Kidney epithelial cell (primary cell): ENCODE data around the gene CD7. TPM values are rescaled to one million over a fixed set of nuclear protein-coding genes. Genes with fewer than 3 reads are reported as not detected.

Experiments
- DNase-seq: peaks from one replicate; pipeline ENCODE4 v3.0.0-alpha.2; 2010; ENCODE audit warnings: low read depth
- H3K27me3 ChIP-seq: 2 replicates; pipeline ENCODE4 v1.6.0; 2011; ENCODE audit warnings: low read length; ENCODE audit not compliant: control insufficient read depth, insufficient read depth
- H3K36me3 ChIP-seq: 2 replicates; pipeline ENCODE4 v1.5.1; 2011; ENCODE audit warnings: low read length; ENCODE audit not compliant: control insufficient read depth, insufficient read depth
- H3K4me3 ChIP-seq: 2 replicates; pipeline ENCODE4 v1.5.1; 2011; ENCODE audit warnings: low read depth, mild to moderate bottlenecking, control low read depth, low read length
- CTCF ChIP-seq: IDR thresholded peaks from 2 replicates; pipeline ENCODE4 v1.5.1; 2011; ENCODE audit warnings: mild to moderate bottlenecking, moderate library complexity, low read length, control low read depth, inconsistent platforms; ENCODE audit not compliant: insufficient read depth, poor library complexity, severe bottlenecking
- total RNA-seq: library from RNA; depleted of rRNA; stranded (reverse); fragments of >200 nt; gene quantifications from 2 replicates; pipeline ENCODE4 v1.2.3, GENCODE V29; 2015

CD7 gene
- total RNA-seq, 1 donor from 2014 or later, result not detected

GRCh38 chr17:82292251-82293154, 24.9 kb downstream of the CD7 start:
- Histone ChIP-seq H3K27me3 (no peaks in the 10 kb centered on the region), H3K36me3 (no peaks in the 10 kb centered on the region), H3K4me3 (peak overlapping the region; percentile 66)
- DNase-seq, result peak; percentile 97
- TF ChIP-seq CTCF, result no peak

GRCh38 chr17:82291582-82292250, 25.7 kb downstream of the CD7 start:
- Histone ChIP-seq H3K27me3 (no peaks in the 10 kb centered on the region), H3K36me3 (no peaks in the 10 kb centered on the region), H3K4me3 (peak overlapping the region; percentile 66)
- TF ChIP-seq CTCF, result no peak
- DNase-seq, result no peak

GRCh38 chr17:82287868-82288801, 29.3 kb downstream of the CD7 start:
- TF ChIP-seq CTCF, result no peak
- no peak for DNase-seq
- Histone ChIP-seq H3K4me3 (no peak overlapping the region), H3K36me3 (no peaks in the 10 kb centered on the region), H3K27me3 (no peaks in the 10 kb centered on the region)

- H3K36me3 ChIP-seq, result no peaks in the 10 kb centered on the region
- TF ChIP-seq CTCF, result no peak
- no peak for DNase-seq
- no peaks in the 10 kb centered on the region for H3K27me3 ChIP-seq
- H3K4me3 ChIP-seq, result no peak overlapping the region
Measured at GRCh38 chr17:82287013-82287867, 30.2 kb downstream of the CD7 start.

GRCh38 chr17:82285141-82285540, 32.3 kb downstream of the CD7 start:
- TF ChIP-seq CTCF, result no peak
- H3K27me3 ChIP-seq, result no peaks in the 10 kb centered on the region
- DNase-seq, result no peak
- no peak overlapping the region for H3K4me3 ChIP-seq
- no peaks in the 10 kb centered on the region for H3K36me3 ChIP-seq
